ENCODE results near the gene VASH1.
A peak's percentile ranks its signal among the peaks of the same experiment; 100 is the strongest.

The VASH1 gene

DNA sequence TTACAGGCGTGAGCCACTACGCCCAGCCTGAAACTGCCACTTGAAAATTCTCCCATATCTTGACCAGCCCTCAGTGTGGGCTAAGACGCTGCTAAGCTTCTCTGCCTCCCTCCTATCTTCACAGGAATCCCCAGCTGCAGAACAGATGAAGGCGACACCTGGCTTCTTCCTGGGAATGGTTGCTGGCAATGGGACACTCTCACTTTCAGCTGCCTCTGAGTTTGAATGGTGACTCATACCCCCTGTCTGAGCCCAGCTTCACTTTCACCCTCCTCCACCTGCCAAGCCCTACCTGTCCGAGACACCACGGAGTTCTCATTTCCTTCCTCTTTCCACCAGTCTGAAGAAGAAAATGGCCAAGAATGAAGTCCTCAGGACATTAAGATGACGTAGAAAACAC lies 18.3 kb upstream of the VASH1 start:
- no peak for DNase-seq

DNA sequence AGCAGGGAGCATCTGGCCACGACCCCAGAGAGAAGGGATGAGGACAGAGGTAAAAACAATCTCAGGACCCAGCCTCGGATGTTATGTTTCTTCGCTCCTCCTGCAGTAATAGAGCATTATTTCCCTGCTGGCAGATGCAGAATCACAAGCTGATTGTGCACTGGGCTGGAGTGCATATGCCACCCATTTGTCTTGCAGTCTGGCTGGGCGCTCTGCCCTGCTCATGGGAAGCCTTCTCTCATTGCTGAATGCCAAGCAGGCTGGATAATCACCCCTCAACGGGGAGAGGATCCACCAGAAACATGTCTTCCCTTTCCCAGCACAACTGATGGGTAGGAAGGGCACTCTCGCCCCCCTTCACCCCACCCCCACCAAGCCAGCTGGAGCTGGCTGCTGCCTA lies 8.5 kb upstream of the VASH1 start:
- DNase-seq = no peak

DNA sequence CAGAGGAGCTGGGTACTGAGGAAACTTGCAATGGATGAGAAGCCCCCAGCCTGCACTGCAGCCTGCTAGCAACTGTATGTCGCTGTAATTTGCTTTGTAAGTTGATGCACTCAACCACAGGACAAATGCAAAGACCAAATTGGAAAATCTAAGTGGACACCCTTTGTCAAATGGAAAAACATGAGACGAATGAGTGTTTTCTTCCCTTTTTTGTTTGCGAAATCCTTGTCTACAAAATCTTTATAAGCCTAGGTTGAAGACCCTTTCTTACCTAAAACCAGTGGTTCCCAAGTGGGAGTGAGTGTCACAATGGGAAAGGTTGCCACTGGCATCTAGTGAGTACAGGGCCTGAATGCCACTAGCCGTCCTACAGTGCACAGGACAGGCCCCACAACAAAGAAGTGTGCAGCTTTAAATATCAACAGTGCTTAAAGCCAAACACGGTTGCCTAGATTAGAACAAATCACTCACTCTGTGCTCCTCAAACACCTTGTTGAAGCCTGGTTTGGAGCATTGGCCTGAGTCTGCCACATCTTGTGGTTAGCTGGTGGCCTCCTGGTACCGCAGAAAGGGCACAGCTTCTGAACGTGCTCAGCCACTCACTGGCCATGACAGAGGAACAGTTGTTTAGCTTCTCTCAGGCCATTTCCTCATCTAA lies 7.6 kb upstream of the VASH1 start:
- no peak for DNase-seq

- DNase-seq = no peak
Measured at GRCh38 chr14:76754586-76754985, 6.7 kb upstream of the VASH1 start.

DNA sequence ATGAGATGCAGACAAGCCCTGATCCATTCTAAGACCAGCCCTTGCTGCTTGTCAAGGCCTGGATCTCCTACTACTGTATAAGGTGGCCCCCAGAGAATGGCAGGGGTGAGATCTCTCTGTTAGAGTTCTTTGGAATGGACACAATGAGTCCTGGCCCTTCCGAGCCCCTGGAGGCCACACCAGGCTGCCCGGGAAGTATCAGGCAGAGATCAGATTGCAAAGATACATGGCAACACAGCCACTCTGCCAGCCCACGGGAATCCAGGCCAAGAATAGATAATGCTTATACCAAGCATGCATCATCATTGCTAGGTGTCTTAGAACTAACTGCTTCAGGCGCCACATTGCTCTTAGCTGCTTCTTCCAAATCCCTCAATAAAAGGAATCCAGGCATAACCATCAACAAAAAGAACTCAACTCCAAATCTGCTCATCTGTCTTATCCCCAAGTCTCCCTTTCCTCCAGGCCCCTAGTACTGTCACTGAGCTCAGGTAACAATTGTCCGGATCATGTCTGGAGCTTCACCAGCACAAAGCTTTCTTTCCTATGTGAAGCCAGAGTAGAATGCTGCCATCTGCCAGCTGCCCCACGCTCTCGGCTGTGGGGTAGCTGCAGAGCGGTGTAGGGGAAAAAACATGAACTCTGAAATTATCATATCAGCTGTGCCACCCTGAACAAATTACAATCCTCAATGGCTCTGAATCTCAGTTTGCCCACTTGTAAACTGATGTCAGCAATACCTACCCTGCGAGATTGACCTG lies 5.5 kb upstream of the VASH1 start:
- DNase-seq = no peak

DNA sequence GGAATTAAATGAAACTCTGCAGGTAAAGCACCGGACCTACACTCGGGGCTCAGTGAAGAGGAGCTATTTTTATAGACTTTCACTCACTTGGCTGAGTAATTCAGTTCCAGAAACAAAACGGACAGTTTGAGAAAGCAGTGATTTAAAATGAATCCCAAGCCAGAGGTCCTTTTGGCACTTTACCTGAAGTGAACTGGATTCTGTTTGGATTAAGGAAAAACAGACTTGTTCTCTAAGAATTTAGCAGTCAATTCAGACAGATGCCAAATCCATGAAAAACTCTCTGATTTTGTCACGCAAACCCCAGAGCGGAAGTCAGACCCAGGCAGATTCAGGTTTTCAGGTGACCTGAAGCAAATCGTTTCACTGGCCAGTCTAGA lies 4.9 kb upstream of the VASH1 start:
- no peak for DNase-seq

GRCh38 chr14:76759589-76759988 lies 1.7 kb upstream of the VASH1 start:
- no peak for DNase-seq

GRCh38 chr14:76760331-76761135 lies 735 bp upstream of the VASH1 start:
- DNase-seq = no peak

DNA sequence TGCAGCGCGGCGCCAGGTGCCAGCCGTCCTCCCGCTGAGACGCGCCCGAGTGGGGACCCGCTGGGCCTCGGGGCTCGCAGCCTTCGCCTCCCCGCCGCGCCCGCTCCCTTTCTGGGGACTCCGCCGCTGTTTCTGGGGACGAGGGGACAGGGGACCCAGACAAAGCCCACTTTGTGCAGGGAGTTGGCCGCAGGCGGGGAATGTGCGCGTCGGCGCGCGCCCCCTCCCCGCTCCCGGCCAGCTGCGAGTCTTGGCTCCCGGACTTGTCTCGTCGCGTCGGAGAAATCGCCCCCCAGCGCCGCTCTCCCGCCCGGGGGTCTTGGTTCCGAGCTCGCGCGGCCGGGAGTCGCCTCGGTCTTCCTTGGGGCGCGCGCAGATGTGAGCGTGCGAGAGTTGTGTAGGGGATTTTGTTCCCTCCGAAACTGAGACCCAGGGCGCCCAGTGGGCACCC lies 717 bp downstream of the VASH1 start:
- no peak for DNase-seq

DNA sequence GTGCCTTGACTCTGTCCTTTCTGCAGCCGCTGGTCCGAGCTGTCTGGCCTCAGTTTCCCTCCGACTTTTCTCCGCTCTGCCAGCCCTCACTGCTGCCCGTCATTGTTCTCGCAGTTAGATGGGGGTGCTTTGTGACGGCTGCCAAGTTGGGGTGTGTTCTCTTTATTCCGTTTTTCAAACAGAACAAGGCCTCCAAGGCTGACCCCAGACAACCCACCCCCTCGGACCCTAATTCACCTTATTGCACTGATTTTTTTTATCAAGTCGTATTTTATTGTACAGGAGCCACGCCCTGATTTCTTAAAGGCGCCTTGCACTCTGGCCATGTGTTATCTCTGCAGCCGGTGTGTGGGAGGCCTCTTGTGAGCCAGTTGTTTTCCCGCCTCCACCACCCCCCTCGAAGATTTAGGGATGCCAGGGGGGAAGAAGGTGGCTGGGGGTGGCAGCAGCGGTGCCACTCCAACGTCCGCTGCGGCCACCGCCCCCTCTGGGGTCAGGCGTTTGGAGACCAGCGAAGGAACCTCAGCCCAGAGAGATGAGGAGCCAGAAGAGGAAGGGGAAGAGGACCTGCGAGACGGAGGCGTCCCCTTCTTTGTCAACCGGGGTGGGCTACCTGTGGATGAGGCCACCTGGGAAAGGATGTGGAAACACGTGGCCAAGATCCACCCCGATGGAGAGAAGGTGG lies 1.3 kb downstream of the VASH1 start:
- no peak for DNase-seq

GRCh38 chr14:76763096-76764041 lies 2.1 kb downstream of the VASH1 start:
- DNase-seq = no peak

GRCh38 chr14:76765461-76765931 lies 4.2 kb downstream of the VASH1 start:
- DNase-seq = no peak

- peak; percentile 73 for DNase-seq
Measured at GRCh38 chr14:76767681-76768656, 6.7 kb downstream of the VASH1 start.

DNA sequence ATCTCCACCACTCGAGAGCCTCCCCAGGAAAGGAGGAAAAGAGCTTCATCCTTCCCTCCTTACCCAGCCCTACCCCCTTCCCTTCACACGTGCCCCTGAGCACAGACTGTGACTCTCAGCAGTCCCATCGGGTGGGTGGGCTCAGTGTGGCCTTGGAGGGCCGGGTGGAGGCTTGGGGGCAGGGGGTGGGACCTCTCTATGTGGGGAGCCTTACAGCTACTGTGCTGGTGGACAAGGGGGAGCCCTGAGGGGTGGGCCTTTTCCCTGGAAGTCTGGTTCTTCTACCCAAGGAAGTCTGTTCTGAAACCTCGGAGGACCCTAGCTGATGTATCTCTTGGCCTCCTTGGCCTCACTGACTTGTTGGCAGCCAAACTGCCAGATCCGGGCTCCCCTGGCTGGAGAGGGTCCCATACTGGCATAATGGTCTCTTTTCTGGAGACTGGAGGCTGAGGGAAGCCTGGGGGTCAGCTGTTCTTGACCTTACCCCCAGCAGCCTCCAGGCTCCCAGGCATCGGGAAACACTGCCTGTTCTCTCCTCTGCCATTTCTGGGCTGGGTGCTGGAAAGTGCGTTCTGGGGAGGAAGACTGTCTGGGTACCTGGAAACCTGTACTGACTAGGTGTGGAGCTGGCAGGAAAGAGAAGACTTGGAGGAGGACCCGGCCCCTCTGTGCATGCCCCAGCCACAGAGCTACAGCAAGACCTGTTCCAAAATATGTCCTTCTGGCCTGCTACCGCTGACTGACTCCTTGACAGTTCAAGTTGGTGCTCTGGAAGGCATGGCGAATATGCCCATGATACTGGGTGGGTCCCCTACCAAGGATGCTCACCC lies 7.6 kb downstream of the VASH1 start:
- no peak for DNase-seq

GRCh38 chr14:76769636-76770292 lies 8.5 kb downstream of the VASH1 start:
- no peak for DNase-seq

- DNase-seq = no peak
Measured at GRCh38 chr14:76770521-76771436, 9.5 kb downstream of the VASH1 start.

GRCh38 chr14:76771437-76771980 lies 10.2 kb downstream of the VASH1 start:
- DNase-seq = no peak

All from activated naive CD4-positive, alpha-beta T cell treated with Interleukin-2 at 50 U/mL for 16 hours (primary cell).